Testis (tissue), 3 donors: ENCODE measurements around the gene PODXL2. TPM values are rescaled to one million over a fixed set of nuclear protein-coding genes. Genes with fewer than 3 reads are reported as not detected.

ENCODE experiments used
- DNase-seq: peaks from one replicate; pipeline ENCODE4 v3.0.0-alpha.2; 2019
- H3K27ac ChIP-seq, 2 donors: fragments of 200-600 bp; sonication (generic); one replicate each; pipeline ENCODE4 v1.5.1; 2019
- H3K27me3 ChIP-seq: fragments of 200-600 bp; sonication (generic); one replicate; pipeline ENCODE4 v1.5.1; 2019
- H3K36me3 ChIP-seq: fragments of 200-600 bp; sonication (generic); one replicate; pipeline ENCODE4 v1.5.1; 2017; ENCODE audit warnings: low read depth; ENCODE audit errors: missing control alignments
- H3K4me1 ChIP-seq: fragments of 200-600 bp; sonication (generic); one replicate; pipeline ENCODE4 v1.5.1; 2019
- H3K4me3 ChIP-seq, 2 donors: fragments of 200-600 bp; sonication (generic); one replicate each; pipeline ENCODE4 v1.5.1; 2017 to 2019
- H3K9me3 ChIP-seq: fragments of 200-600 bp; sonication (generic); one replicate; pipeline ENCODE4 v1.5.1; 2017
- POLR2A ChIP-seq: fragments of 450-650 bp; IDR thresholded peaks from one replicate; pipeline ENCODE4 v1.6.1; 2017; ENCODE audit warnings: antibody characterized with exemption, mild to moderate bottlenecking, moderate library complexity
- WGBS, 2 donors: methylation state at CpG; one replicate each; pipeline ENCODE4 v1.1.5; 2018; 5-methylcytosine and 5-hydroxymethylcytosine counted together
- intact Hi-C: fragments of 100-400 bp; cut with DNase I; formaldehyde crosslinking; loops from one replicate; pipeline ENCODE4 v1.15.1; 2023; ENCODE audit warnings: low total_unique reads
- polyA plus RNA-seq: library from polyadenylated mRNA; stranded (reverse); fragments of 350-450 nt; fragmentation: Illumina TruSeq; extraction: RNeasy Lipid Tissue Mini Kit (QIAGEN cat#74804); gene quantifications from one replicate; pipeline ENCODE4 v1.2.3, GENCODE V29; 2014; ENCODE audit warnings: low read depth, low replicate concordance; ENCODE audit not compliant: insufficient read depth
- total RNA-seq, 2 donors: library from RNA; depleted of rRNA; stranded (reverse); fragments of >200 nt; gene quantifications; one replicate each; pipeline ENCODE4 v1.2.3, GENCODE V29; 2016
- TF ChIP-seq, protein P1 (sequence below), 3 experiments: fragments of 450-650 bp in 2 of 3; fragments of 200-600 bp in 1 of 3; sonication (generic) in 1 of 3; IDR thresholded peaks; one replicate each; pipeline ENCODE4 v1.5.1; 2016 to 2019; ENCODE audit warnings: antibody characterized with exemption in 3 of 3, mild to moderate bottlenecking in 2 of 3, moderate library complexity in 1 of 3

The PODXL2 gene
- total and polyA plus RNA-seq, 3 donors from 2014 or later, result 51.3 to 88.8 (median 71.9) TPM

DNA sequence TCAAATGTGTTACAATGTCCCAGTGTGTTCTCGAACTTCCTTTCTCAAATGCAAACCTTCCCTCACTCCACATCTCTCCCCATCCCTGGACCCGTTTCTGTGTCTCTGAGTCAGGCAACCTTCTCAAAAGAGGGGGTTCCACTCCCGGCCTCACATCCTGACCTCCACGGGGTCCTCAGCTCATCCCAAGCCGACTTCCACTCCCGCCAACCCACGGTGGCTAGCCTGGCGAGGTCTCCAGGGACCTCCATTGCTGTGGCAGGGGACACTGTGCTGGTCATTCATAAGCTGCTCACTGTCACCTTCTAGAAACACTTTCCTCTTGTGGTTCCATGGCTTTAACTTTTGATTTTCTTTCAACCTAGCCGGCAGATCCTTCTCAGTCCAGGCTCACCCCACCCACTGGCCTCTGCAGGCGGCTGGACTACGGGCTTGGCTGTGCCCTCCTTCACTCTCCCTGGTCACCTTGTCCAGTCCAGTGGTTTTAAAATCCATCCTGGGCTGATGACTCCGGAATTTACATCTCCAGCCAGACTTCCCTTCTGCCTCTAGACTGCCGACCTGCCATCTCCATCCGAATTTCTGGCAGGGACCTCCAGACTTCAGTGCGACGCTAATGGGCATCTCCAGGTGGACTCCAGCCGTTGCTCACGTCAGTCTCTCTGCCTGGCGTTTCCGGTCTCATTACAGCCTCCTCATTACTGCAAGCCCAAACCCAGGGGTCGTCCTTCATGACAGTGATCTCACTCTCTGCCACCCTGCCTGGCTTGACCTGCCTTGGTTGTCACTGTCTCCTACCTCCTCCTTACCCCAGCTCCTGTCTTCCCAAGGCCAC, 63.7 kb downstream of the PODXL2 start:
- no peak overlapping the region for H3K27ac ChIP-seq
- peaks cover 21% of the 10 kb centered on the region for H3K4me1 ChIP-seq
- no peaks in the 10 kb centered on the region for H3K36me3 ChIP-seq
- H3K27me3 ChIP-seq, result no peaks in the 10 kb centered on the region
- no peak overlapping the region for H3K4me3 ChIP-seq
- intact Hi-C loops, result loop anchor here (5.0 kb wide), 2 partner anchors 130 to 220 kb away; partner anchors contain the start of gene MGLL
- WGBS, 2 donors, result 87 to 89% methylated on average over 21 of the region's 21 CpGs
- TF ChIP-seq, protein P1, sequence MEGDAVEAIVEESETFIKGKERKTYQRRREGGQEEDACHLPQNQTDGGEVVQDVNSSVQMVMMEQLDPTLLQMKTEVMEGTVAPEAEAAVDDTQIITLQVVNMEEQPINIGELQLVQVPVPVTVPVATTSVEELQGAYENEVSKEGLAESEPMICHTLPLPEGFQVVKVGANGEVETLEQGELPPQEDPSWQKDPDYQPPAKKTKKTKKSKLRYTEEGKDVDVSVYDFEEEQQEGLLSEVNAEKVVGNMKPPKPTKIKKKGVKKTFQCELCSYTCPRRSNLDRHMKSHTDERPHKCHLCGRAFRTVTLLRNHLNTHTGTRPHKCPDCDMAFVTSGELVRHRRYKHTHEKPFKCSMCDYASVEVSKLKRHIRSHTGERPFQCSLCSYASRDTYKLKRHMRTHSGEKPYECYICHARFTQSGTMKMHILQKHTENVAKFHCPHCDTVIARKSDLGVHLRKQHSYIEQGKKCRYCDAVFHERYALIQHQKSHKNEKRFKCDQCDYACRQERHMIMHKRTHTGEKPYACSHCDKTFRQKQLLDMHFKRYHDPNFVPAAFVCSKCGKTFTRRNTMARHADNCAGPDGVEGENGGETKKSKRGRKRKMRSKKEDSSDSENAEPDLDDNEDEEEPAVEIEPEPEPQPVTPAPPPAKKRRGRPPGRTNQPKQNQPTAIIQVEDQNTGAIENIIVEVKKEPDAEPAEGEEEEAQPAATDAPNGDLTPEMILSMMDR (IDR thresholded peaks at IDR 0.05), result no peak
- no peak for TF ChIP-seq POLR2A
- H3K9me3 ChIP-seq, result no peaks in the 10 kb centered on the region
- DNase-seq, result no peak

DNA sequence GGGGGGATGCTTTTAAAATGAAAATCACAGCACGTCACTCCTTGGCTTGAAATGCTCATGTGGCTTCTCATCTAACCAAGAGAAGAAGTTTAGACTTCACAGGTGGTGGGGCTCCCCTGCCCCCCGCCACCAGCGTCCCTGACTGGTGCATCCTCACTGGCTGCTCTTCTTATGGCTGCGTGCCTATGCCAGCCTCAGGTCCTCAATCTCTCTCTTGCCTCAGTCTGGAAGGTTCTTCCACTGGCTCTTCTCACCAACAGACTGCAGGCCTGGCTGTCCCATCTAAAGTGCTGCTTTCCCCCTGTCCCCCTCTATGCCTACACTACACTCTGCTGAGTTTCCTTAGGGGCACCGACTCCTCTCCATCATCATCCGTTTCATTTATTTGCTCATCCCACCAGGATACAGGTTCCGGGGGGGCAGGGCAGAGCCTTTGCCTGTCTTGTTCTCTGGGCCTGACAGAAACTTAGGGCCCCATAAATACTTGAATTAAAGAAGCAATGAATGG, 64.4 kb downstream of the PODXL2 start:
- Histone ChIP-seq H3K27me3 (no peaks in the 10 kb centered on the region), H3K9me3 (no peaks in the 10 kb centered on the region), H3K4me3 (no peak overlapping the region), H3K36me3 (no peaks in the 10 kb centered on the region), H3K4me1 (peaks cover 28% of the 10 kb centered on the region), H3K27ac (no peak overlapping the region)
- DNase-seq, result no peak
- WGBS, 2 donors, result 87 to 89% methylated on average over 7 of the region's 7 CpGs
- intact Hi-C loops, result loop anchor here (5.0 kb wide), 2 partner anchors 129 to 219 kb away; partner anchors contain the start of gene MGLL
- TF ChIP-seq POLR2A, result no peak
- TF ChIP-seq, protein P1 (IDR thresholded peaks at IDR 0.05), result no peak

DNA sequence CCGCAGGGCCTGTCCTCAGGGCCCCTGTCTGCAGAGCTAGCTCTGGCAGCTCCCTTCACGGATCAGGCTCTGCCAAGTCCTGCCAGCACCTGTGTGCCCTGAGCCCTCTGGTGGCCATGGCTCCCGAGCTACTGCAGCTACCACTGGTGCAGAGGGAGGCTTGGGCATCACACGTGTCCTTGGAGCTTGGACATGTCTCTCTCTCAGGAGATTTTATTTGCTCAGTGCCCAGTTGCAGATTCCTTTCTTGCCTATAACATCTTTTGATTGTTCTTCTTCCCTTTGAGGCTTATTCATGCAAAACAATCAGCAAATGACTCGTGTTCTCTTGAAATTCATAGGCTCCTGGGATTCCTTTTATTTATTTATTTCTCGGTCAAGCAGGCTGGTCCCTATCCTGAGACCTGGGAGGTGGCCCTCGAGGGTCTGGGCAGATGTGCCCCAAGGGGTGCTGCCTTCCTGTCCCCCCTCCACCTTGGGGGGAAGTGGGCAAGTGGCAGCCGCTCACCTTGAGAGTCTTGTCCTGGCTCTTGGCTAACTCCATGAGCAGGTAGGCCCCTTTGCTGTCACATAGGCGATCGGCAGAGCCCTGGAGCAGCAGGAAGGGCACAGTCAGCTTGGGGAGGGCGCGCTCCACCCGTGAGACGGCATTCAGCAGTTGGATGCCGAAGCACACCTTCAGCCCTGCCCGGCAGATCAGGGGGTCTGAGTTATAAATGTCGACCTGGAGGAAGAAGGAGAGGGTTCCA, 65.7 kb downstream of the PODXL2 start:
- peaks cover 35% of the 10 kb centered on the region for H3K4me1 ChIP-seq
- DNase-seq, result peak; percentile 77
- no peaks in the 10 kb centered on the region for H3K9me3 ChIP-seq
- TF ChIP-seq, protein P1 (IDR thresholded peaks at IDR 0.05), result peak in 2 of 3 experiments; percentile 26 to 31
- no peak for TF ChIP-seq POLR2A
- 59 to 87% methylated on average over 10 to 17 of the region's 17 CpGs for WGBS, 2 donors
- no peak overlapping the region for H3K27ac ChIP-seq
- no peaks in the 10 kb centered on the region for H3K36me3 ChIP-seq
- no peaks in the 10 kb centered on the region for H3K27me3 ChIP-seq
- H3K4me3 ChIP-seq, result no peak overlapping the region
- intact Hi-C loops, result loop anchor here (5.0 kb wide), 2 partner anchors 128 to 218 kb away; partner anchors contain the start of gene MGLL

DNA sequence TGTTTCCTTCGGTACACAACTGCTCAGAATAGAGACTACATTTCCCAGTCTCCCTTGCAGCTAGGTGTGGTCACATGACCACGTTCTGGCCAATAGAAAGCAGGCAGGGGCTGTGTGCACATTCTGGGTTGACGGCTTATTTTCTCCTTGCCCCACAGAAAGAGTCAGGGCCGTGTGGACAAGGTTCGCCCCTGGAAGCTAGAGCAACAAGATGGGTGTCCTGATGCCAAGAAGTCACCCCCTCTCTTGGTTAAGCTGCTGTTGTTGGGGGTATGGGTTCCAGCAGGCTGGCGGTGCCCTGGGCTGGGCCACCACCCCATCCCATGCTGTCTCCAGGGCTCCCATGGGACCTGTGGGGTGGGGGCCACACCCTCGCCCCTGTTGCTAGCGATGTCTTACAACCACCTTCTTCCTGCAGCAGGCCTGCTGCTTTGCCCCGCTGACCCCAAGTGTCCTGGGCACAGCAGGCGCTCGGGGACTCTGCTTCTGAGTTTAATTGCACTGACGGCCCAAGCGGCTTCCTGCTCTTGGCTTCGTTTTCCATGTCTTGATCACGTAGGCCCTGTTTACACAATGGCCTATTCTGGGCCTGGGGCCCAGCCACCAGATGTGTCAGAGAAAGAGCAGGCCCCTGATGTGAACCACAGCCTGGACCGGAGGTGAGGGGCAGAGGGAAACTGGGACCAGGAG, 68.7 kb downstream of the PODXL2 start:
- Histone ChIP-seq H3K4me1 (peaks cover 42% of the 10 kb centered on the region), H3K4me3 (peak overlapping the region; percentile 29 to 43), H3K27ac (peak overlapping the region; percentile 56 to 83), H3K27me3 (no peaks in the 10 kb centered on the region), H3K36me3 (no peaks in the 10 kb centered on the region), H3K9me3 (no peaks in the 10 kb centered on the region)
- intact Hi-C loops, result no loop called here
- 21 to 24% methylated on average over 12 to 16 of the region's 16 CpGs for WGBS, 2 donors
- TF ChIP-seq, protein P1 (IDR thresholded peaks at IDR 0.05), result no peak
- no peak for TF ChIP-seq POLR2A
- DNase-seq, result peak; percentile 86
